NCI-H2081 treated with DMSO at 0.1 percent for 48 hours (cell line): ENCODE data around the gene BANK1.

Experiments used
- DNase-seq: peaks from one replicate; lab custom pipeline; 2025; lab: John Stamatoyannopoulos, UW

The BANK1 gene, protein sequence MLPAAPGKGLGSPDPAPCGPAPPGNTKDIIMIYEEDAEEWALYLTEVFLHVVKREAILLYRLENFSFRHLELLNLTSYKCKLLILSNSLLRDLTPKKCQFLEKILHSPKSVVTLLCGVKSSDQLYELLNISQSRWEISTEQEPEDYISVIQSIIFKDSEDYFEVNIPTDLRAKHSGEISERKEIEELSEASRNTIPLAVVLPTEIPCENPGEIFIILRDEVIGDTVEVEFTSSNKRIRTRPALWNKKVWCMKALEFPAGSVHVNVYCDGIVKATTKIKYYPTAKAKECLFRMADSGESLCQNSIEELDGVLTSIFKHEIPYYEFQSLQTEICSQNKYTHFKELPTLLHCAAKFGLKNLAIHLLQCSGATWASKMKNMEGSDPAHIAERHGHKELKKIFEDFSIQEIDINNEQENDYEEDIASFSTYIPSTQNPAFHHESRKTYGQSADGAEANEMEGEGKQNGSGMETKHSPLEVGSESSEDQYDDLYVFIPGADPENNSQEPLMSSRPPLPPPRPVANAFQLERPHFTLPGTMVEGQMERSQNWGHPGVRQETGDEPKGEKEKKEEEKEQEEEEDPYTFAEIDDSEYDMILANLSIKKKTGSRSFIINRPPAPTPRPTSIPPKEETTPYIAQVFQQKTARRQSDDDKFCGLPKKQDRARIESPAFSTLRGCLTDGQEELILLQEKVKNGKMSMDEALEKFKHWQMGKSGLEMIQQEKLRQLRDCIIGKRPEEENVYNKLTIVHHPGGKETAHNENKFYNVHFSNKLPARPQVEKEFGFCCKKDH

DNA sequence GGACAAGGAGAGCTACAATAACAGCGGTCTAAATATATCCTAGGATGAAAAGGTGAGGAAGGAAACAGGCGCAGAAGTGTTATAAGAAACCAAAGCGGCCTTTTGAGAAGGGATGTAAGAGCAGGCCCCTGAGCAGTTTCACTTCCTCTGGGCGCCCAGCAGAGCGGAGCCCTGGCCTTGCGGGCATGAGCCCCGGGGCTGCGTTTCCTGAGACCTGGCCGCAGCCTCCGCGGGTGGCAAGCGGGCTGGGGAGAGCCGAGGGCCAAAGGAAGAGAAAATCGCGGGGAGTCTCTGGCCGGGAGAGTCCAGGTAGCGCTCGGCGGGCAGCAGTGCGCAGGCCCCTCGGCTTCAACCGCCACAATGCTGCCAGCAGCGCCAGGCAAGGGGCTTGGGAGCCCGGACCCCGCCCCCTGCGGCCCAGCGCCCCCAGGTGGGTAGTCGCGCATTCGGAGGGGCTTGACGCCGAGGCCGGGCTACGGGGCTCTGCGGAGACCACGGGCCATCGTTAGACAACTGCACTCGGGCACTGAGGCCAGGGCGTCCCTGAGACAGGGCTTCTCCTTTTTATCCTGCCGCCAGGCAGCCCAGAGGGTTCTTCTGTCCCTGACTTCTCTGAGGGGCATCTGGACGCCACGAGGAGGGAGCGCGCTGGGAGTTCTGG is at the start of gene BANK1:
Gene BANK1, plus strand, starts transcription at position 210 of the 661 bp plus-strand sequence. Its CDS starts 151 bp downstream, at position 361.
- no peak for DNase-seq

DNA sequence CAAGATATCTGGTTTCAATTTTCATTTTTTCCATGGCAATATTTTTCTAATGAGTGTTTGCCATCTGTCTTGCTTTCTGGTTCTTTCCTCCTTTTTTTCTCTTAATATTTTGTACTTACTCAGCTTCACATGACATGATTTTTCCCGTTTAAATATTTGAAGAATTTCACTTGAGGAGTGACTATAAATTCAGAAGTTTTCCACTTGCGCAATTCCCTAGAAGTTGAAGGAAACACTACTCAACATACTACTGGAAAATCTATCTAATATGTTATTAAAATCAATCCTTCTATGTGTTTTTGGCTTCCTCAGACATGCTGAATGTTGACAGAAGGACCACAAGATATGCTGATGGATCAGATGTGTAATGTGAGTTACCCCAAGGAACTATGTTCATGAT is 36.8 kb upstream of the BANK1 start:
- no peak for DNase-seq

DNA sequence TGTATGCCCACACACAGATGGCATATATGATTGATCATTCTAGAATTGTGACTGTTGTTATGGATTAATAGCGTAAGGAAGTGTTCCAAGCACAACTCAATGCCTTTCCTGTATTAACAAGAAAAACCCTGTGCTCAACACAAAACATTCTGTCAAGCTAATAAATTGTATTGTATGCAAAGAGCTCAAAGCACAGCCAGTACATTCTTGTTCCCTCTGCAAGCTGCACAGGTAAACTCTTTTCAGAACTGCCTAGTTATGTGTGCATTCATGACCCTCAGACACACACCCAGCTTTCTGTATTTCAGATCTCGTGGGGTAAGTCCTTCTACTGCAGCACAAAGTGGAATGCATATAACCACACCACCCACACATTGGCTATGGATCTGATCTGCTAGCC is 34.3 kb upstream of the BANK1 start:
- DNase-seq: no peak

DNA sequence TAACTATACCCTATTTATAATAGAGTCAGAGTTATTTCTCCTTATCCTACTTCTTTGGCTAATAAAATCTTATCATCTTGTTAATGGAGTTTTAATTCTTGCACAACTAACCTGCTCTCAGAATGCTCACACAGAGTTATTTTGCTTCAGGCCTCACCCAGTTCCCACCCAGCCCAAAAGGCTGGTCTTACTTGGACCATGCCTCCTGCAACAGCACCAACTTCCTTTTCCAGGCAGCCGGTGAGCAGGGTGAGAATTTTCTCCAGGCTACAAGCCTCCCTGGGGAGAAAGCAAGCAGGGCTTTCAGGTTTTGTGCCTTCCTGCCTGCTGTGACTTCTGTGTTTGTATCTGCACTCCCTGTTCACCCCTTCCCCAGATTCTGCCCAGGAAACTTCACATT is 29.1 kb upstream of the BANK1 start:
- no peak for DNase-seq

DNA sequence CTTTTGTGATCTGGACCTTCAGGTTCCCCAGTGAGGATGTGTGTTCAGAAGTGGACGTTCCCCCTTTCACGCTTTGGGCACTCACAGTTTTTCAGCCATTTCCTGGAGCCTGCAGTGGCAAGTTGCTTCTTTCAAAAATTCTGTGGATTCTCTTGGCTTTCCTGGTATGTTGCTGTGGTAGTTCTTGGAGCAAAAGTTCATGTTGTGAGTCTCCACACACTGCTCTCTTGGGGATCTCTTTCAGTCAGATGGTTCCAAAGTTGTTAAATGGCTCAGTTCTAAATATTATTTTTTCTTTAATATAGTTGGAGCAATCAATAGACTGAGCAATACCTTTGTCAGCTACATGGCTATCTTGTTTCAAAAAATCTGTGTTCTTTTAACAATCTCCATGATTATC is 28.5 kb upstream of the BANK1 start:
- DNase-seq: no peak

DNA sequence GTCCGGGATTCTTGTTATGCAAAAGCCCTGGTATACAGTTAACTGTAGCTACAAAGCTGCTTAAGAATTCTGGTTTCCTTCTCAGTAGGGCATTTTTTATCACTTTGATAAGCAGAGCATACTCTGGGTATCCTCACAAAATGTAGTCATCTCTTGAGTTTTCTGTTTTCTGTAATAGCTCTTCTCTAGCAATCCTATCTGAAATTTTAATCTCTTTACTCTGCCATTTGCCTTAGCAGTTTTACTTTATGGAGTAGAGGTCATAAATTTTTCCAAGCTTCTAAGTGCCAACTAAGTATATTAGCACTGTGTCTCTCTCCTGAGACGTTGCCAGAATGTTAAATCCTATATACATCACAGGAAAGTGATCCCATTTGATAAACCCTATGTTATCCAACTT is 28.0 kb upstream of the BANK1 start:
- DNase-seq: no peak

DNA sequence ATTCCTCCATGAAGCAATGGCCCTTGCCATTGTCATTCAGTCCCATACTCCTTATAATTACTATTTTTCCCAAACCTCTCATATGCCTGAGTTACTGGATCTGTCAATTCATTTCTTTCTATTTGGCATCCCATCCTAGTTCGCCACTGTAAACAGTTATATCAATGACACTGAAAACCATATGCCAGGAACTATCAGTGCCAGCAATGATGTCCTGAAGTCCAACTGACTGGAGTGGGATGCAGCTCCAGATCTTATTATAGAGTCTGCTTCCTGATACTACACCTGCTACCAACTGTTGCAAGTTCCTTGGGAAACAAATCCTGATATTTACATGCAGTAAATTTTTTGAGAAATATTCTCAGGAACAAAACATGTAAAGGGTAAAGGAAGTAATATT is 27.0 kb upstream of the BANK1 start:
- DNase-seq: no peak

DNA sequence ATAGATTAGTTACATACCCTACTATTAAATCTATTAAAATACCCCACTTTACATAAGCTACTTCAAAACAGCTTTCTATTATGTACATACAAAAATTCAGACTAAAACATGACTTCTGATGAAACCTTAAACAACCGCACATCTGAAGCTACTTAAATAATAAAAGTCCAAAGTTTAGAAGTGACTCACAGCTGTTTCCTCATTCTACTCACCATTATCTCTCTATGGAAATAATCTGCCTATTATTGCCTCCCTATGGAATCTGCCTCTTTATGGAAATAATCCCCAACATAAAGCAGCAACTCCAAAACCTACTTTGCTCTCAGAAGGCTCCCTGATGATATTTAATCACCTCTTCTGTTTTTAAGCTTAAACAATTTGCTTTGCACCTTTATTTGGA is 15.7 kb upstream of the BANK1 start:
- no peak for DNase-seq

DNA sequence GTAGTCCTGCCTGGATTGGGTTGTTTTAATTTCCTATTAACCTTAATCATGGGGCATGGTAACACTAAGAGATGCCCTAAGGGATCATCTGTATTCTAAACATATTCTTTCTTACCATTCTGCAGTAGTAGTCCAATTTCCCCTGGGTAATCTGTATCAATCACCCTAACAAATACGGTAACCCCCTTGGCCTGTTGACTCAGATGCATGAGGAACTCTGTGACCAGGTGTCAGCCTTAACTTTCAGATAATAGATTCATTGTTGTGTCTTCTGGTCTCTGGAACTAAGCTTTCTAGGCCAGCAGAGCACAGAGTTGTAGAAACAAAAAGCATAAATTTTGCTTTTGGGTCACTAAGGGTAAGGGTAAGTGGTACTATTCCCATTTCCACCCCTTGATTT is 13.1 kb upstream of the BANK1 start:
- DNase-seq: no peak

DNA sequence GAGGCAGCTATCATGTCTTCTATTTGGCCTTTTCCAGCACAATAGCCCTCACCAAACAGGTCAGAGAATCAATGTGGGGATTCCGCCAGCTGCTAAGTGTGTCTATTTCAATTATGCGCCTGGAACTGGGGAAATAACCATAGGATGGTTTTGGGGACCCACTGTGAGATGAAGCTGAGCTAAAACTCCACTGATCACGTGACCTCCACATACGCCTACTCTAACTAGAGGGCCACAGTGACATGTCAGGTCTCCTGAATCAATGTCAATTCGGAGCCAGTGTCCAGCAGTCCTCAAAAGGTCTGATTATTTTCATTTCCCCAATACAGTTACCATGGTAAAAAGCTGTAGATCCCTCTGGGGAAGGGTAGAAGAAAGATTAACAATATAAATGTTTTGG is 10.2 kb upstream of the BANK1 start:
- no peak for DNase-seq

DNA sequence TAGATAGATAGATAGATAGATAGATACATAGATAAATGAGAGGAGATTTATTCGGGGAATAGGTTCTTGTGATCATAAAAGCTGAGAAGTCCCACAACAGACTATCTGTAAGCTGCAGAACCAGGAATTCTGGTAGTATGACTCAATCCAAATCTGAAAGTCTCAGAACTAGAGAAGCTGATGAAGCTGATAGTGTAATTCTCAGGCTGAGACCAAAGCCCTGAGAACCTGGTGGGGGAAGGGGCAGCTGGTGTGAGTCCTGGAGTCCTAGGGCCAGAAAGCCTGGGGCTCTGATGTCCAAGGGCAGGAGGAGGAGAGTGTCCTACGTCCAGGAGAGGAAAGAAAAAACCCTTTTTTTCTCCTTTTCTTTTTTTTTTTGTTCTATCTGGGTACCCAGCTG is 8.0 kb upstream of the BANK1 start:
- no peak for DNase-seq

DNA sequence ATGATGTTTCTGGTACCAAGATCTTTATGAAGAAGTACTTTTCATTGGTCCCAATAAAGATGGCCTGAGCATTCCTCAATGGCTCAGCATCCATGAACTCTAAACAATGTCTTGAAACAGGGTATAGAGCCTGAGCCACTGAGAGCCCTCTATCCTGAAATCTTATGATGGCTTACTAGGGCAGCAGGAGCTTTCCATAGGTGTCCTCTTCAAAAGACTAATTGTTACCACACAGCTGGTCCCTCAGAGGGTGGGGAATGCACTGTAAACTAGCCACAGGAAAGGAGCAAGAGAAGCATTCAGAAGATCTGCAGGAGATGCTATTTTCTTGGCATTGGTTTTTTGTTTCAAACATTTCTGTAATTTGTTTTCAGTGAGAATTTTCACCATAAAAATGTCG is 5.6 kb upstream of the BANK1 start:
- no peak for DNase-seq

DNA sequence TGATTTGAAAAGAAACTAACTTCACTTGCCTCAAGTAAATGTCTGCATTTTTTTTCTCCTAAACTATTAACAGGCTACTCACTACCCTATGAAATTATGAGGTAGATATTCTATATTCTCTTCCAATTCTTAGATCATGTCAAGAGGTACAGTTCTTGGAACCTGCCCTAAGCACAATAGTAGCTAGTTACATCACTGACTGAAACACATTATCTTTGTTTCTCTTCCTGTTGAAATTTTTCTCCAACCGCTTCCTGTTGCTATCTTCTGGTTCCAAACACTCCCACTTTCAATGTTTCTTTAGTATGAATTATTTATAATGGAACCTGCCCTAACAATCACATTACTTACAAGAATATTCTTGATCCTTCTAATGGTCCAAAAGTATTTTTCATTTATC is 5.0 kb upstream of the BANK1 start:
- DNase-seq: no peak

DNA sequence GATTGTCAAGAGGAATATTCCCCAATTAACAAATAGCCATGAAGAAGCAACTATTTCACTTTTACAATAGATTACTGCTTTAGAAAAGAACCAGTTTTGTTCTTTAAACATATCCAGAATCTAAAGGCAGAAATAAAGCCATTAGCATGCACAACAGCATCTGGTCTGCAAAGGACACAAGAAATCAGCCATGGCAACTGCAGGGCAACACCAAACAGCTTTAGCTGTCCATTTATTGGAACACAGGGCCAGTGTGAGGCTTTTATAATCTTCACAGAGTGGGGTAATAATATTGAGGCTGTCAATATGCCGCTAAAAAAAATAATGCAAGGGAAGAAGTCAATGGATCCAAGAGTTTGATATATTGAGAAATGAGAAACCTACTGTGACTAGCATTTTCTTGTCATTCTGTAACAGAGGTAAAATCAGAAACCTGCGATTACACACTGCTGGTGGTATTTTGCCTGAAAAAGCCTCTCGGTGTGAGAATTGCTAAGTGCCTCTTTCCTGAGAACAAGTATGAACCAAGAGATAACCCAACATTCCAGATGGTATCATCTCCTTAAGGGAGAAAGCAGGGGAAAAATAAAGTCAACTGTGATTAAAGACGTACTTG is 2.7 kb upstream of the BANK1 start:
- no peak for DNase-seq

DNA sequence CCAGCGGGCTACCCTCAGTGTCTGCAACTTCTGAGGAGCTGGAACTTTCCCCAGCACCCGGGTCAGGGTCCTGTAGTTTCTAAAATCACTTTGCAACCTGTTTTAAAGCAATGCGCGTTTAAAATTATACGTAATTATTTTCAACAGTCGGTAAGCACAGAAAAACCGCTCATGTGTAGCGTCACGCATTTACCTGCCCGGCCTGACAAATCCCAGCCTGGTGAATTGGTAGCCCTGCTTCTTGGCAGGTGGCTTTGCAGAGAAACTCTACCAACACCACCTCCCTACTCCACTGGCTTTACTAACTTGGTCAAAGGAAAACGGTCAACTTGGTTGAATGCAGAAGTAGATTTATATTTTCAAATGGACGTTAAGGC is 640 bp downstream of the BANK1 start:
- DNase-seq: no peak

DNA sequence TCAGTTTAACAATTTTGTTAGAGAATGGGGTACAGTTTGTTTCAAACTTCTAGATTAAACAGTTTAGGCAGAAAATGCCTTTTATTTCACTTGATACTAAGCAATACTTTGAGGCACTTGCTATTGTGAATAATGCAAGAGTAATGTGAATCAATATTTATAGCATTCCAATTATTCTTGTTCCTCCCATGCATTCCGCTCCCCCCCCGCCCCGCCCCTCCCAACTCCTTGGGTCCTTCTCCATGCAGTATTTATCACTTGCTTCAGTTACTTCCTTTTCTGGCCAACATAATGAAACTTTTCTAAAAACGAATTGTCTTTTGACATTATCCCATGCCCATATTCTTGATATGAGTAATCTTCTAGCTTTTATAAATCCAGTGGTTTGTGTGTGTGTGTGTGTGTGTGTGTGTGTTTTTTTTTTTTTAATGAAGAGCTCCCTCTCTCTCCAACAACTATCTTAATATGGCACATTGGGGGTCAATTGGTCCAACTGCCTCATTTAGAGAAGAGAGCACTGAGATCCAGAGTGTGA is 1.6 kb downstream of the BANK1 start:
- no peak for DNase-seq

DNA sequence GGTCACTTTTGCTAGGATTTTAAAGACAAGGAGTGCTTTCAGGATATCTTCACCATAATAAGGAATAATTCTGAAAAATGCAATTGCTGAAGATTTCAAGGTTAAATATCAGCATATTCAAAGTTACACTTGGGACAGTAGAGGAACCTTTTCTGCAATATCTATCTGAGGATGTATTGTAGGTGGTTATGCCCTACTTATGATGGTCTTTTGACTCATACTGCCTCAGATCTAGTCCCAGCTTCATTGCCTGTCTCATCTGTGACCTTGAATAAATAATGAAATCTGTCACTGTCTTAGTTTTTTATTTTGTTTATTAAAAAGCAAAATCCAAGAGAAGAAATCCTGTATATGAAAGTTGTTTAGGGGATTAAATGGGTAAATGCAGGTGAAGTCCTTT is 2.9 kb downstream of the BANK1 start:
- no peak for DNase-seq

DNA sequence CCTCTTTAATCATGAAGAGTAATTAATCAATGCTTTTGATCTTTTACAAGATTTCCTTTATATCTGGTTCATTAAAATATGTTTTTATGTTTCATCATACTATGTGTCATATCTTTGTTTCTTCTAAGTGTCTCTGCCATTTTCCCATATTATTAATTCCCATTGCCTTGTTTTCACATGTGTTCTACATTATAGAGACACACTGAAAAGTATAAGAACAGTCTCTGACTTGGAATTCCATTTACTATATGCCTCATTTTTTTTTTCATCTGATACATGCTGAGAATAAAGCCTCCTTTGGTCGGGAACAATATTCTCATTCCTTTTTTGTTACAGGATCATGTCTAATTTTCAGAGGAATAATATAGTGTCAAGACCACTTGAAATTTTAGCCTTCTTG is 4.3 kb downstream of the BANK1 start:
- DNase-seq: no peak

DNA sequence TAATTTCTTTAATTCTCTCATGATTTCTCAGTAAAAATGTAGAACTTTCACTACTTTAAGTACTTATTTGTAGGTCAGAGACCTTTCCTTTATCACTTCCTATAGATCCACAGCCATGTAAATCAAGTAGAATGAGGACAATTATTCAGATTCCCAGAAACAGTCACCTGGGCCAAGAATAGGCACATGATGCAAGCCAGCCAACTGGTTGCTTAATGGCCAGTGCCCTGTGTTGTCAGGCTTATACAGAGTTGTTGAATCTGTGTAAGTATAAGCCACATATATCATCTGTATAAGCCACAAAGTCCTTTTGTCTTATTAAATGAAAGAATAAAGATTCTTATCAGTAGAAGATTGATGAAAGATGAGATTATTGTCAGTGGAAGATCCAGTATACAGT is 5.2 kb downstream of the BANK1 start:
- DNase-seq: no peak

DNA sequence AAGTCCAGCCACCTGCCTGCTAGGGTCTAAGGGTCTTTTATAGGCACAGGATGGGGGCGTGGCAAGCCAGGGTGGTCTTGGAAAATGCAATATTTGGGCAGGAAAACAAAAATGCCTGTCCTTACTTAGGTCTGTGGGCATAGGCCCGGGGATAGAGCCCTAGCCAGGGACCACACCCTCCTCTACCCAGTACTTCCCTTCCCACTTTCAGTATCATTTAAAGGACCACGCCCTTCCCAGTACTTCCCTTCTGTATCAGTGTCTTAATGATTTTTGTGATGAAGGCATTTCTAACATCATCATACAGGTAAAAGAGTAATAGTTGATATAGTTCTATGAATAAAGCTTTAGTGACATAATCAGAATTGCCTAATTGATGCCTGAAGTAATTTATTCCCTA is 11.4 kb downstream of the BANK1 start:
- DNase-seq: no peak

DNA sequence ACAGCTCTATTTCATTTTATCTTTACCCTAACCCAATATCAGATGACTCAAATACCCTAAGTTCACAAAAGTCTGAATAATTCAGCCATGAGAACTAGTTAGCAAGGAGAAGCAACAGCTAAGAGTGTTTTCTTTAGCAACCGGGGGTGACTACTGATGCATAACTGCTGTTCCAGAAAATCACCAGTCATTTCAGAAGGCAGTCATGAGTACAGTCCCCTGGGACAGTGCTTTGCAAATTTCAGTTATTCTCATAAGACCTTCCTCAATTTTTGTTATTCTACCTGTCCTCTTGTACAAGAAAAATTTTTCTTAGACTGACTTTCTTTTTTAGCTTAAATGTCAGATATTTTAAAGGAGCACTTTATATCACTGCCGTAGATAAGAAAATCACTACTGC is 16.4 kb downstream of the BANK1 start:
- no peak for DNase-seq

DNA sequence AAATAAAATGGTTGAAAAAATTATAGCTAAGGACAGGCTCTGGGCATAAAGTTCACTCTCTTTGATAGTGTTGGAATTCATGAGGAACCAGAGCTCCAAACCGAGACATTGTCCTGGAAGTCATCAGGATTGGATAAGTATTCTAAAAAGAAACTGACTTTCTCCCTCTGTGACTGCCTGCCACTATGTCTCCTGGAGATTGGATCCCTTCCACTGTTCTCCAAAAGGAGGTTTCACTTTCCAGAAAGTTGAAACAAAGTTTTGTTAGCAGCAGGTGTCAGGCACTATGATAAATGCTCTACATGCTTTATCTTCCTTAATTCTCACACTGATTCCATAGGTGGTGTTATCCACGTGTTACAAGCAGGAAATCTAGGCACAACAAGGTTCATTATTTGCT is 16.8 kb downstream of the BANK1 start:
- DNase-seq: no peak
